CD4-positive, alpha-beta T cell treated with Interferon alpha-2 for 1 hour (primary cell): ENCODE measurements around the gene DIP2C.

Source experiments
- DNase-seq, 2 donors: peaks; one replicate each; pipeline ENCODE4 v3.0.0-alpha.2; 2020 to 2022

The DIP2C gene

DNA sequence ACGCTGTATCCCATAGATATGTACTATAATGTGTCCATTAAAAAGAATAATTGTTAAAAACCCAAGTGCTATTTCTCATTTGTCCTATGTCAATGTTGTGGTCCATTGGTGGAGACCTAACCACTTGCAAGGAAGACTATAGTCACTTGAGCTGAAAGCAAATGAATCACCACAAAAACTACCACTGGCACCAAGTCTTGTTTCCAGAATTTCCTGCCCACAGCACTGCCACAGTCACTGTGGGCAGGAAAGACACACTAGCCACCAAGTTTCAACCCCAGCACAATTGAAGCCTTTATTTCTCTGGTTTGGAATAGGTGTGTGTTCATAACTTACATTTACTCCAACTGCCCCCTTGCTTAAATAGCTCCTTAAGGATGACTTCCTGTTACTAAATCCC lies 12.4 kb downstream of the DIP2C start:
- no peak for DNase-seq

DNA sequence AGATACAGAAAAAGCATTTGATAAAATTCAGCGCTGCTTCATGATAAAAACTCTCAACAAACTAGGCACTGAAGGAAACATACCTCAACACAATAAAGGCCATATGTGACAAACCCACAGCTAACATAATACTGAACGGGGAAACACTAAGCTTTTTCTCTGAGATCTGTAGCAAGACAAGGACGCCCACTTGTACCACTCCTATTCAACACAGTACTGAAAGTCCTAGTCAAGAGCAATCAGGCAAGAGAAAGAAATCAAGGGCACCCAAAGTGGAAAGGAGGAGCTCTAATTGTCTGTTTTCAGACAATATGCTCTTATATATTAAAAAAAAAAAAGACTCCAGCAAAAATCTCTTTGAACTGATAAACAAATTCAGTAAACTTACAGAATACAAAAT lies 13.3 kb downstream of the DIP2C start:
- DNase-seq = no peak

DNA sequence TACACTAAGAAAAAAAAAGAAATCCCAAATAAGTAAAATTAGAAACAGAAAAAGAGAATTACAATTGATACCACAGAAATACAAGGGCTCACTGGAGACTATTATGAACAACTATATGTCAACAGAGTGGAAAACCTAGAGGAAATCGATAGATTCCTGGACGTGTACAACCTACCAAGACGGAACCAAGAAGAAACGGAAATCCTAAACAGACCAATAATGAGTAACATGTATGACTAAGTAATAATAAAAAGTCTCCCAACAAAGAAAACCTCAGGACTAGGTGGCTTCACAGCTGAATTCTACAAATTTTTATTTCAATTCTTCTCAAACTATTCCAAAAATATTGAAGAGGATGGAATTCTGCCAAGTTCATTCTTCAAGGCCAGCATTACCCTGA lies 13.9 kb downstream of the DIP2C start:
- no peak for DNase-seq

DNA sequence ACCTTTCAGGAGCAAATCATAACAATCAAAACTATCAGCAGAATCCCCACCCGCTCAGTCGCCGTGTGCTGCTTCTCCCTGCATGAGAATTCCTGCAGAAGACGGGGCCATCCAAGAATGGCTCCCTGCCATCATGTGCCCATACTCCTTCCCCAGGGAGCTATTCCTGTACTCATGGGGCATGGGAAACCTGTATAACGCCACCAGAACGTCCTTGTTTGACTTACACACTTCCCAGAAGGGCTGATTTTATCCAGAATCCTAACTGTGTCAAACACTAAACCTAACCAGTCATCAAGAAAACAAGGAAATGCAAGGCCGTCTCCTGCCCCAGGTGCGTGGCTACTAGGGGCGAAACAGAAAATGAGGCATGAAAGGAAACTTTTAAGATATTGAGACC lies 16.0 kb downstream of the DIP2C start:
- DNase-seq = no peak

DNA sequence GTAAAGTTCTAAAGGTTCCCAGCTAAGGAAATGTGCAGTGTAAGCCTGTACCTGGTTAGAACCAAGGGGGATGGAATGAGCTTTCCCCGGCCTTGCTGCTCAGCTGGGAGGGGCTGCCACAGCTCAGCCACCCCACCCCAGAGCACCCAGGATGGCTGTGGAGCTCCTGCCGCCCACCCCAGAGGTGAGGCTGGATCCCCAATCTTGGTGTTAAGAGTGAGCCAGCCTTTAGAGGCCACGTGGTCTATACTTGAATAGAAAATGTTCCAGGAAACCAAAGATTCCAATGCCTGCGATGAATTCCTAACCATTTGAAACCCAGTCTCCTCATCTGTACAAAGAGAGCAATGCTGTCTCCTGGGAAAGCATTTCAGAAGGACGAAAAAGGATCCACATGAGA lies 16.5 kb downstream of the DIP2C start:
- no peak for DNase-seq

DNA sequence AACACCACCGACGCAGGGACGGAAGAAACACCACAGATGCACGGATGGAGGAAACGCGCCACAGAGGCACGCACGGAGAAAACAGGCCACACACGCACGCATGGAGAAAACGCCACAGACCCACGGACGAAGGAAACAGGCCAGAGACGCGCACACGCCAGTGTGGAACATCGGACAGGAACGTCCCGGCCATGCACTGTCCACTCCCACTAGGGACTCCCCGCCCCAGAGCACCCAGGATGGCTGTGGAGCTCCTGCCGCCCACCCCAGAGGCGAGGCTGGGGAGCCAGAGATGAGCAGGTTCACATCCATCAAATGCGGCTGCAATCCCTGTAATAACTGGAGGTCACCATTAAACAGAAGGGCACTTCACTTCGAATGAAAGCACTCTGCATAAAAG lies 17.3 kb downstream of the DIP2C start:
- DNase-seq = no peak

DNA sequence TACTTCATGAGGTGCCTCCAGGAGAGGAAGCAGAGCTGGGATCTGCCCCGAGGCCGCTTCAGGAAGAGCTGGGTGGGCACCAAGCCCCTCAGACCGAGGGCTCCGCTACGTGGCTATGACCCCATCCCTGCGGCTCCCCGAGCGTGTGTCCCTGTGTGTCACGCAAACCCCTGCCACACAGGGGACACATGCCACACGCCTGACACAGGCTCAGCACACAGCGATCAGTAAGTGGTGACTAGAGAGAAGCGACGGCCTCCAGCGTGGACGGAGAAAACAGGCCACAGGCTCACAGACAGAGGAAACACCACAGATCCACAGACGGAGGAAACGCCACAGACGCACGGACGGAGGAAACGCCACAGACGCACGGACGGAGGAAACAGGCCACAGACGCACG lies 18.5 kb downstream of the DIP2C start:
- DNase-seq = no peak

DNA sequence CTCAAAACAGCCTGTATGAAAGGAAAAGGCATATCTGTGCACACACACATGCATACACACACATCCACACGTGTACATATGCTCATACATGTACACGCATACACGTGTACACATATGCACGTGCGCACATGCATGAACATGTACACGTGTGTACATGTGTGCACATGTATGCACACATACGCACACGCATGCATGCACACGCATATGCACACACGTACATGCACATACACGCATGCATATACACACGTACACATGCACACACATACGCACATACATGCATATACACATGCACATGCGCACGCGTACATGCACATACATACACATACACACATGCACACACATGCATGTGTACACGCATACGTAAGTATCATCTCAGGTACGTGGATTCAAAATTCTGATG lies 19.4 kb downstream of the DIP2C start:
- no peak for DNase-seq

DNA sequence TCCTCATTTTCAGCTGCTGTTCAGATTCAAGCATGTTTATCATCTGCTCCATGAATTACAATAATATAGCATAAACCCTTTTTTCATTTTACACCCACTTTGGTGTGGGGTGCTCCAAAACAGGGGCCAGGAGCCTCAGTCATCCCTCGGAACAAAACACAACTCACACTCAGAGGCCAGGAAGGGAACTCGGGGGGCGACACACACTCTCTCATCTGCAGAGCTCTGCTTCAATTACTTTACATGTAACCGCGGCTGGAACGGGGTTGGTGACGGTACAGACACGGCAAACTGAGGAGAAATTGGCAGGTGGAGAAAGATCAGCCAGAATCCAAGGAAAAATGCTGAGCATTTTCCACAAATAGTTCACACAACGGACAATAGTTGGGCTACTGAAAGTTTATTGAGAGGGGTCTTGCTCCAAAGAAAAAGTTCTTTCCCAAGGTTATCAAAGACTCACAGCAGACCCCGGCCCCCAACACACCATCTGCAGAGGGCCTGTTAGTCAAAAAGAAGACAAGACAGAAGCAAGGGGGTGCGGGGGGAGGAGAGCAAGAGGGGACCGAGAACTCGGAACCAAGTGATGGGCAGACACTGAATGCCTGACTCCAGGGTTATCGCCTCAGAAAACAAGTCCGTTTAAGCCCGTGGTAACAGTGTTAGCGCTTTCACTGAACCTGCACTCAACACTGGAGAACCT lies 20.5 kb downstream of the DIP2C start:
- no peak for DNase-seq

DNA sequence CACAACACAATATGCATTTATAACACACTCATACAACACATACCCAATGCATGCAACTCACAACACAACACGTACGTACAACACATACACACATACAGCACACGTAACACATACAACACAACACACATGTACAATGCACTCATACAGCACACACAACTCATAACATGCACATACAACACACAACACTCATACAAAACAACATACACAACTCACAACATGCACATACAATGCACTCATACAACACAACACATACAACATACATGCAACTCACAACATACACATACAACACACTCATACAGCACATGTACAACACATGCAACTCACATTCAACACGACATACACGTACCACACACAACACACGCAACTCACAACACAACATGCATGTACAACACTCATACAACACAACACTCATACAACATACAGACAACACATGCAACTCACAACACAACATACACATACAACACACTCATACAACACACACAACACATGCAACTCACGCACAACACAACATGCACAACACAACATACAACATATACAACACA lies 21.8 kb downstream of the DIP2C start:
- DNase-seq = no peak

DNA sequence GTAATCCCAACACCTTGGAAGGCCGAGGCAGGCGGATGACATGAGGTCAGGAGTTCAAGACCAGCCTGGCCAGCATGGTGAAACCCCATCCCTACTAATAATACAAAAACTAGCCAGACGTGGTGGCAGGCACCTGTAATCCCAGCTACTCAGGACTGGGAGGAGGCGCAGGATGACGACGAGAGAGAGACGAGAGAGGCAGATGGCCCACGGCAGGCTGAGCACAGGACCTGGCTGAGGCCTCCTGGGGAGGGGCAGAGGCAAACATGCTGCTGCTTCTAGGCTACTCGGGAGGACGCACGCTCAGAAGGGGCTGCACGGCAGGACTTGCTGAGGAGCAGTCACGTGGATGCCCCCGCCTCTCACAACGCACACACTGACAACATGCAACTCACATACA lies 22.4 kb downstream of the DIP2C start:
- DNase-seq = no peak

DNA sequence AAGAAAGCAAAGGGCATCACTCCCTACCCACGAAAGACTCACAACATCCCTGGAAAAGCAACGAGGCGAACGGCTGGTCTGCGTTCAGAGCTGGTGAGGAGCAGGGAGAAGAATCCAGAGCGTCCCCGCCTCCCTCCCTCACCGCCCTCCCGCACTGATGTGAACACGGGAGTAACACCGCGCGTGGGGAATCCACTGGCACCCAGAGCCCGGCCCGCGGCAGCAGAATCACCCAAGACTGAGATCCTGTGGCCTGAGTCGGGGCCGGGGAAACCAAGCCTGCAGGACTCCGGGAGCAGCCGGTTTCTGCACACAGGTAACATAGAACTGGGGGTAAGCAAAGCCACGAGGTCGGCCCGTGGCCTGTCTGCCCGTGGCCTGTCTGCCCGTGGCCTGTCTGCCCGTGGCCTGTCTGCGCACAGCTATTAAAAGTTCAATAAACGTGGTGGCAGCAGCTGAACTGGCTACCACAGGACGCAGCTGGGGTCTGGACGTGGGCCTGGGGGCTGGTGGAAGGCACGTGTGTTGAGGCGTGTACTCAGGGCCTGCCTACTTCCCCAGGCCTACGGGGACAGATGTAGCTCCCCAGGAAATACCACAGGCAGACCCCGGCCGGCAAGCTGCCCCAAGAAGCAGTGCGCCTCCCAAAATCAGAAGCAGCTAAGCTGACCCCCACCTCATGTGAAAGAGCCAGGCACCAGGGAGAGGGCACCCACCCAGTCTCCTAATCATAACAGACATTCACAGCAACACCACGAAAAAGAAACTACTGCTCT lies 23.0 kb downstream of the DIP2C start:
- no peak for DNase-seq

DNA sequence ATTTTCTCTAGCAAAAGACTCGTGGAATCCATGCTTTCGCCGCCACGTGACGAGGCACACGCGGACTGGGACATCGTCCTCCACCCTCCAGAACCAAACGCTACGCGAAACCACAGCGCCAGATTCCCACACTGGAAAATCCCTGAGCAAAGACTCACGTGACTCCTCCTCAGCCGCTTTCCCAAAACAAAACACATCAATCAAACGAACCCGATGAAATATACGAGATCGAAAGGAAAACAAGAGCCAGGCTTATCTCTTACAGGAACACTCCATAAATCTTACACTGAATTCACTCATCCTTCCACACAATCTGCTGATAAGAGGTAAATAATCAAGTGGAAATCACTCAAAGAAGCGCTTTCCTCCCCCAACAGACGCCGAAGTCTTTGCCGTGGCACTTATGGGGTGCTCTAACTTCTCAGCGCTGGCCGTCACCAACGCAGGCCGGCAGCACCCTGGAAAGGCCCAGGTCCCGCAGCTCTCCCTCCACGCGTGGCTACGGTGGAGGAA lies 23.8 kb downstream of the DIP2C start:
- DNase-seq = no peak

DNA sequence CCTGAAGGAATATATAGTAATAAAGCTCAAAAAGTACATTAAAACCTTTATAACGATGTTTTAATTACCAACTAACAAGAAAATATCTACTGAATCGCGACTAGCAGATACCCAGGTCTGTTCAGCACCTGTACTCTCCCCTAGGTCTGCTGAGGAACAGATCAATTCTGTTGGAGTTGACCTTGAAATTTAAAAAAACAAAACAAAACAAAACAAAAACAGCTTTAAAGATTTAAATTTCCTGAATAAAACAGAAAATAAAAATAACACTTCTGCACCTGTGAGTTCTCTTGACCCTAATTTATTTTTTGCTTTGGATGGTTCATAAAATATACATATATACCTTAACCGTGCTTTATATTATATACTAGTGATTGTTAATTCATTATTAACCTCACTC lies 24.6 kb downstream of the DIP2C start:
- no peak for DNase-seq

DNA sequence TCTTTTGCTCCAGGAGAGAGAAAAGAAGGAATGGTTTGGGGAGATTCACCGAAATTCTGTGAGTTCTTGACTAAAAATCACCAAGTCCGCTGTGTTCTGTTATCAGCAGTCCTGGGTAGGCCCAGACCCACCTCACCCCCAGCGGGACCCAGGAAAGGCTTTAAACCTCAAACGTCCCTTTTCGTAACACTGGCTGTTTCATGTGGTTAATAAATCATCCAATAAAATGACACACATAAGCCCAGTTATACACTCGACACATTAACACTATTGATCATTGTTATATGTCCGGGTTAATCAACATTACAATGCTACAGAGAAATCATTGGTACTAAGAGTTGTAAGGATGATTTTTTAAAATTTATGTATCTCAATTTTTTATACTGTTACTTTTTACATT lies 25.2 kb downstream of the DIP2C start:
- DNase-seq = no peak

DNA sequence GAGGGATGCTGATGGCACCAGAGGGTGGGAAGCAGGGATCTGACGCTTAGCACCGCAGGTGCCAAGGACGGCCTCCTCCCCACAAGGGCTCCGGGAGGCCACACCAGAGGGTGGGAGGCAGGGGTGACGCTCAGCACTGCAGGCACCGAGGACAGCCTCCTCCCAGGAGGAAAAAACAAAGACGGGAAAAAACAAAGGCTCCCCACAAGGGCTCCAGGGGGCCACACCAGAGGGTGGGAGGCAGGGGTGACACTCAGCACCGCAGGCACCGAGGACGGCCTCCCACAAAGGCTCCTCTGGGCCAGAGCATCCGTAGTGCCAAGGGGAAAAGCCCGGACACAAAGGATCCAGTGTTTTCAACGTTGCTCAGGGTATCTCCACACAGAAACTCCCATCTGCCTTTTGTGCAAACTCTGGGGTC lies 25.6 kb downstream of the DIP2C start:
- no peak for DNase-seq

DNA sequence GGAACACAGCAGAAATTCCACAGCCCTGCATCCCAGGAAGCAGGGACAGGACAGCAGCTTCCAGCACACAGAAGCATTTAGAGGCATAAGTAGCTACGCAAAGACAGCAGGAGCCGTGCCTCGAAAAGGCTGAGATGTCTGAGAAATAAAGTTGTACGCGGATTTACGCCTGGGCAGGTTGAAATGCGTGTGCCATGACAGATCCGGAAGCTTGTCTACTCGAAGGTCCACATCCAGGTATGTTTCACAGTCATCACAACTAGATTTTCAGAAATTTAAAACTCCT lies 26.1 kb downstream of the DIP2C start:
- no peak for DNase-seq

DNA sequence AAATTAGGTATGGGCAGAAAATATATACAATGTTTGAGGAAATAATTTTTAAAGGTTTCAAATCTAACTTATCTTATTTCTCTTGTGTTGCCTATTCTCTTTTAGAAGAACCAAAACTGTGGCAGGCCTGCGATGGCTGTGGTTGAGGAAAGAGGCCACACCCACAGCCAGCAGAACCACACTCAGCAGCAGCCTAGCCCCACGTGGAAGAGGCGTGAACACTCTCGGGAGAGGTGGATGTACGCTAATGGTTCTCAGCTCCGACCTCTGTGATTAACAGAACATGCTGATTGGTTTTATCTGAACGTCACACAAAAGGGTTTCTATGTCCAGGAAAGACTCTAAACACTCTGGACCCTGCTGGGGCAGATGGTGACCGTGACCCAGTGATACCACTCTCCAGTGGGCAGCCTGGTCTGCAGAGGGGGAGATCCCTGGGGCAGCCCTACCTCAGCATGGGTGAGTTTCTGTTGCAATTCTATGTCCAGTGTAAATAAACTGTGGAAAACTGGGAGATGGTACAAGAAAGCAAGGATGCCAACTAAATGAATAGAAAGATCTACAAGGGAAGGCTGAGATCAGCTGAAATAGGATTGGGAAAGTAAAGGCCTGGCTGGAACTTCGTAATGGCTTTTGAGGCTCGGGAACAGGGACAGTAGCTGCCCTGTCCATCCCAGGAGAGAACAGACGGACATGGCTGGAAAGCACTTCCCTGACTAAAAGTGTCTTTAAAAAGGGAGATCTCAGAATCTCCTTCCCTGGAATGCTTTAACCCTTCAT lies 26.6 kb downstream of the DIP2C start:
- DNase-seq = peak in 1 of 2 donors; percentile 8

DNA sequence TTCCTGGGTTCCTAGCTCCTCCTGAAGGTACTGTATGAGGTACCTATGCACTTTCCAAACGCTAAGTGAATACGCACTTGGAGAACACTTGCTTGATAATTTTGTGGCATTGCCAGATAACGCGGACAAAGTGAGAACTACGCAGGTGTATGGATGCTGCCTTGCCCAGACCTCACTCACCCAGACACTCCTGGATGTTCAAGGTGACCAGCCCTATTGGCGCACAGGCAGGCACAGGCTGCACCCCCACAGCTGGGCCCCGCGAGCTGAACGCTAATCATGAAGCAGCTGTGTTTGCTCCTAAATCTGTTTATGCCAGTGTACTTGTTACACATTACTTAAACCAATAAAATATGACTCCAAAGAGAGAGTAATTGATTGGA lies 27.3 kb downstream of the DIP2C start:
- DNase-seq = no peak

DNA sequence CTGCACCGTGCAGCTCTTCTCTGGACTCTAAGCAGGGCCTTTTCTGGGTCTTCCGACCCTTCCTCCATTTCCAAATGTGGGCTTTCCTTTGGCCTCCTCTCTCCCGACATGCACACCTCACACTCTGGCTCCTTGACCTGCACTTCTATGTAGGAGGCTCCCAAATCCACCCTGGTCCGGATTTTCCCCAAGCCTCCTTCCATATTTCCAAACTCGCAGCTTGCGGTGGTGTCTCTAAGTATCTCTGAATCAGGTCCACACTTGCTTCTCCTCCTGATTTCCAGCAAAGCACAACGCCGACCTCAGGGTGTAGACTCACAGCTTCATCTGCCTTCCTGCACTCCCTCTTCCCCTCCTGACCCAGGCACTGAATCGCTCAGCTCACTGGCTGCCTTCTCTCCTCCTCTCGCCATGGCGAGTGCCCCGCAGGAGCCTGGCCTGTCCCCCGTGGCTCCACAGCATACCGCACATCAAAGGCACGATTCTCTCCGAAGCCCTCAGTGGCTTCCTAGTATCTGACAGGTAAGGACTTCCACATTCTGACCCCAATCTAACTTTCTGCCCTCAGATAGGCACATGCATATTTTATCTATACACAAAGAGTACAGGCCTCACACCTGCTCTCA lies 27.8 kb downstream of the DIP2C start:
- no peak for DNase-seq

DNA sequence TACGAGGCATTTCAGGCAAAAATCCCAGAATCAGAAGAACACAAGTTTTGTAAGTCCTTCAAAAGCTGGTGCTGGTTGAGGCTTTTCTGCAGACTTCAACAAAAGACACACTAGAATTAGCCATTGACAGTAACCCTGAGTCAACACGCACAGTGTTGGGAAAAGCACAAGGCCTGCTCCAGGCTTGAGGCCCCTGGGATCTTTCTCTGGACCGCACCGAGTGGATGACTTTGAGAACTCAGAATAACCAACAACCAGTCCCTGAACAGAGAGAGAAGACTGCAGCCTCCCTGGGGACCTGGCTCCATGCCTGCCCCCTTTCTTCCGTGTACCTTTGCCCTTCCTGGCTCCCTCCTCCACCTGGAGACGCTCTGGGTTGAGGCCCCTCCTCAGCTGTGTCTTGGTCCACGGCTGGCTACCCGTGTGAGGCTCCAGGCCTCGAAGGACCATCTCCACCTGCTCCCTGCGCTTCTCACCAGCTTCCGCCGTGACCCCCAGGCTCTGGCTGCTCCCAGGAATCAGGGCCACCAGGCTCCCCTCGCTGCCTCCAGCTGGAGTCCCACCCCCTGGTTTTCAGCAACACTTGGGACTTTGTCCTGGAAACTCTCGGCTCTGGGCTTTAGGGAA lies 28.4 kb downstream of the DIP2C start:
- no peak for DNase-seq

DNA sequence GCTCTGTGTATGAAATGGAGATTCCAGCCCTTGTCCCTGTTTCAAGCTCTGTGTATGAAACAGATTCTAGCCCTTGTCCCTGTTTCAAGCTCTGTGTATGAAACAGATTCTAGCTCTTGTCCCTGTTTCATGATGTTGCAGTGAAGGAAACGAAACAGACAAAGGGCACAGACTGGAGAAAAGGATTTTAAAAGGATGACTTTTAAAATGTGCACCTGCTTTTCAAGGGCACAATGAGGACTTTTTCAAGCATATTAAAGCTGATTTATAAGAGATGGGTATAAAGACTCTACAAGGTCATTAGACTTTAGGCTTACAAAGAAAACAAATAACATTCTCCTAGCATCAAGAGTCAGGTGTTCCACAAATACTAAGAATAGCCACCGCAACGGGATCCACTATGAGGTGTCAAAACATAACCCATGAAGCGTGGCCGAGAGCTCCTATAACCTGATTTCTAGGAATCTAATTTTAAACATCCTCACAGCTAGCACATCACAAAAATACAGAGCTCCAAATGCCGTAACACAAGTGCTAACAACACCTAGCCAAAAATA lies 29.0 kb downstream of the DIP2C start:
- DNase-seq = no peak
